ENCODE measurements around the gene MAOB. TPM values are rescaled to one million over a fixed set of nuclear protein-coding genes. Genes with fewer than 3 reads are reported as not detected.

Gene MAOB
- total RNA-seq, 2 donors from 2014 or later, result 15.6 to 33.5 TPM

DNA sequence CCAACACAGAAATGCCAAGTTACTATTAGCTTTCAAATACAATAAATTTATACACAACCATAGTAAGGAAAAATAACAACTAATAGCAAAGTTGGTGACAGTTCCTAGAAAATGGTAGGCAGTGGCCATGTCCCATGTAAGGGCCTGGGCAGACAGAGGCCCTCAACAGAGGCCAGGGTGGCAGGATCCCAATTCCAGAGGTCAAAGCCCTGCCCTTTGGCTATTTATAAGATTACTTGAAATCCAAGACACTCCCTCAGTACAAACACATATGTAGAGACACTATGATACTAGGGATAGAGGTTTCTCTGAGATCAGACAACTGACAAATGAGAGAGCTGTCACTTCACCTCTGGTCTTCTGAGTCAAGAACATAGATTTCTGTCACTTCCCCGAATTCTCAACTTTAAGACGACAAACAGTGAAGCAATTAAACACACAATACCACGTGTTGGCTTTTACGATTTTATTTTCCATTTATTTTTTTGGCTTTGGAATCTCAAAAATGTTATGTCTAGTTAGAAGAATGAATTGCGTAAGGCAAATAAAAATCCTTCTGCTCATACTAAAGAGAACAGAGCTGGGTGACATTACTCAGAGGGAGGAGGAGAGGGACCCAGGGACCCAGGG lies 16.3 kb upstream of the MAOB start:
- no peak overlapping the region for H3K27ac ChIP-seq
- H3K4me1 ChIP-seq (replicated peaks), result no peaks in the 10 kb centered on the region
- intact Hi-C loops (cut with DNase I), result no loop called here
- no peak overlapping the region for H3K4me3 ChIP-seq
- TF ChIP-seq, protein P1, sequence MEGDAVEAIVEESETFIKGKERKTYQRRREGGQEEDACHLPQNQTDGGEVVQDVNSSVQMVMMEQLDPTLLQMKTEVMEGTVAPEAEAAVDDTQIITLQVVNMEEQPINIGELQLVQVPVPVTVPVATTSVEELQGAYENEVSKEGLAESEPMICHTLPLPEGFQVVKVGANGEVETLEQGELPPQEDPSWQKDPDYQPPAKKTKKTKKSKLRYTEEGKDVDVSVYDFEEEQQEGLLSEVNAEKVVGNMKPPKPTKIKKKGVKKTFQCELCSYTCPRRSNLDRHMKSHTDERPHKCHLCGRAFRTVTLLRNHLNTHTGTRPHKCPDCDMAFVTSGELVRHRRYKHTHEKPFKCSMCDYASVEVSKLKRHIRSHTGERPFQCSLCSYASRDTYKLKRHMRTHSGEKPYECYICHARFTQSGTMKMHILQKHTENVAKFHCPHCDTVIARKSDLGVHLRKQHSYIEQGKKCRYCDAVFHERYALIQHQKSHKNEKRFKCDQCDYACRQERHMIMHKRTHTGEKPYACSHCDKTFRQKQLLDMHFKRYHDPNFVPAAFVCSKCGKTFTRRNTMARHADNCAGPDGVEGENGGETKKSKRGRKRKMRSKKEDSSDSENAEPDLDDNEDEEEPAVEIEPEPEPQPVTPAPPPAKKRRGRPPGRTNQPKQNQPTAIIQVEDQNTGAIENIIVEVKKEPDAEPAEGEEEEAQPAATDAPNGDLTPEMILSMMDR (IDR thresholded peaks at IDR 0.05), result no peak
- no peak for TF ChIP-seq POLR2AphosphoS5 (IDR thresholded peaks at IDR 0.05)
- TF ChIP-seq POLR2A (IDR thresholded peaks at IDR 0.05), result no peak
- H3K36me3 ChIP-seq, result no peaks in the 10 kb centered on the region
- H3K9me3 ChIP-seq, result no peaks in the 10 kb centered on the region
- H3K27me3 ChIP-seq (replicated peaks; ENCODE audit: insufficient read depth), result no peaks in the 10 kb centered on the region
- DNase-seq (ENCODE audit: low spot score), result no peak
- WGBS, result 30% methylated on average over 5 of the region's 5 CpGs

DNA sequence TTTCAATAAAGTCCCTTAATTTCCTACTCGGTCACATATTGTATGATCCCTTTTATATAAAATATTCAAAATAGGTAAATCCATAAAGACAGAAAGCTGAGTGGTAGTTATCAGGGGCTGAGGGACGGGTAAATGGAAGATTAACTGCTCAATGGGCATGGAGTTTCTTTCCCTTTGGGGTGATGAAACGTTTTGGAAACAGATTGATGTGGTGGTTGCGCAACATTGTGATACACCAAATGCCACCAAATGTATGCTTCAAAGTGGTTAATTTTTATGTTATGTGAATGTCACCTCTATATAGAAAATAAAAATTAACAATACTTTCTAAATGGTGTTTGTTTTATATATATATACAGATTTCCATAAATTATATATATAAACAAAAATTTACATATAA lies 15.0 kb upstream of the MAOB start:
- Histone ChIP-seq H3K36me3 (no peaks in the 10 kb centered on the region), H3K9me3 (no peaks in the 10 kb centered on the region), H3K27ac (no peak overlapping the region), H3K27me3 (replicated peaks; ENCODE audit: insufficient read depth) (no peaks in the 10 kb centered on the region), H3K4me1 (replicated peaks) (no peaks in the 10 kb centered on the region), H3K4me3 (no peak overlapping the region)
- WGBS, result 85% methylated on average over 4 of the region's 4 CpGs
- DNase-seq (ENCODE audit: low spot score), result no peak
- intact Hi-C loops (cut with DNase I), result no loop called here
- TF ChIP-seq POLR2AphosphoS5 (IDR thresholded peaks at IDR 0.05) (no peak), POLR2A (IDR thresholded peaks at IDR 0.05) (no peak)
- TF ChIP-seq, protein P1 (IDR thresholded peaks at IDR 0.05), result no peak

DNA sequence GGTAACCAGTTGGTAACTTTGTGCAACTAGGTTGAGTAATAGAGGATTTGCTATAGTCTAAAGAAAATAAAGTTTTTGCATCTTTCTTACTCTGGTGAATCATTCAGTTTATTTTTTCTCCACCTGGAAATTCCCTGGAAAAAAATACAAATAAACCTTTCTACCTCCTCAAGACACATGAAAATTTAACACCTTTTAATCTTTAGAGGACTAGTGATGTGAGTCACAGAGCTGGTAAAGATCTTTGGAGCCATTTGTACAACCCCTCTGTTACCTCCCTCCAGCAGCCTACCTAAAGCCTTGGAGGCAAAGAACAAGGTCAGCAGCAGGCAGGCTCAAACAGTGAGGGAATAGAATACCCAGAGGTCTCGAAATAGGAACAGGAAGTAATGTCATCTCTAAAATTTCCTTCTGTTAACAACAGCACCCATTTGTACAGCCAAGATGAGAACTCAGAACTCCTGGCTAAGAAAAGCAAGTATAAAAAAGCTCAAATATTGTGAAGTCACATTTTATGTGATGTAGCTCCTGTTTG lies 10.2 kb upstream of the MAOB start:
- H3K27ac ChIP-seq, result no peak overlapping the region
- TF ChIP-seq POLR2A (IDR thresholded peaks at IDR 0.05), result no peak
- TF ChIP-seq, protein P1 (IDR thresholded peaks at IDR 0.05), result no peak
- TF ChIP-seq POLR2AphosphoS5 (IDR thresholded peaks at IDR 0.05), result no peak

DNA sequence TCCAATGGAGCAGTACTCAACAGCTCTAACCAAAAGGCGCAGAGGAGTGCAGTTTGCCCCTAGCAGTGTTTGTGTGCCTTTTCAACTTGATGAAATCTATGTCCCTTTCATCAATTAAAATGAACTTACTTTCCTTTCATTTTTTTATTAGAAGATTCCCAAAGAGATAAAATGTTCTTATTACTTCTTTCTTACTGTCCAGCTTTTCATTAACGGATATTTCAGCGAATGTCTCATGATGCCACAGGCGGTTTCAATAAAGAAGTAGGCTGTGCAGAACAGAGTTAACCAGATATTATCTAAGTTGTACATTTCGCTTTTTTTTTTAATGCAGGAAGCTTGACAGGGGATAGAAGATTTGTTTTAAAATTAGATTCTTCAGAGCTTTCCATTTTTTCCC lies 3.4 kb upstream of the MAOB start:
- TF ChIP-seq, protein P1 (IDR thresholded peaks at IDR 0.05), result no peak
- TF ChIP-seq POLR2AphosphoS5 (IDR thresholded peaks at IDR 0.05), result no peak
- no peak for TF ChIP-seq POLR2A (IDR thresholded peaks at IDR 0.05)
- intact Hi-C loops (cut with DNase I), result no loop called here
- no peaks in the 10 kb centered on the region for H3K36me3 ChIP-seq
- no peaks in the 10 kb centered on the region for H3K9me3 ChIP-seq
- no peaks in the 10 kb centered on the region for H3K27me3 ChIP-seq (replicated peaks; ENCODE audit: insufficient read depth)
- WGBS, result 23% methylated on average over 5 of the region's 5 CpGs
- H3K4me1 ChIP-seq (replicated peaks), result no peaks in the 10 kb centered on the region
- no peak for DNase-seq (ENCODE audit: low spot score)
- H3K4me3 ChIP-seq, result no peak overlapping the region
- no peak overlapping the region for H3K27ac ChIP-seq

More for the DNA sequence above, 10.2 kb upstream of the MAOB start:
- Histone ChIP-seq H3K27me3 (replicated peaks; ENCODE audit: insufficient read depth) (no peaks in the 10 kb centered on the region), H3K4me3 (no peak overlapping the region), H3K9me3 (no peaks in the 10 kb centered on the region), H3K4me1 (replicated peaks) (no peaks in the 10 kb centered on the region), H3K36me3 (no peaks in the 10 kb centered on the region)
- no peak for DNase-seq (ENCODE audit: low spot score)
- WGBS, result 60% methylated on average over 1 of the region's 1 CpG
- intact Hi-C loops (cut with DNase I), result no loop called here
